HCT116 (cell line): ENCODE measurements around the gene CPTP.

ENCODE experiments used
- ATF3 ChIP-seq: IDR thresholded peaks from 2 replicates; pipeline ENCODE4 v1.6.1; 2012
- CEBPB ChIP-seq: IDR thresholded peaks from 2 replicates; pipeline ENCODE4 v1.6.1; 2012; ENCODE audit warnings: low read depth
- CTCF ChIP-seq, 3 experiments: fragments of 200-600 bp in 1 of 3; sonication (generic) in 1 of 3; IDR thresholded peaks in 2 of 3; conservative IDR thresholded peaks in 1 of 3; 2 replicates each; pipeline ENCODE4 v1.5.1; 2012 to 2017; ENCODE audit warnings: low read depth in 2 of 3, low read length in 2 of 3, antibody characterized with exemption in 1 of 3, borderline replicate concordance in 1 of 3, control low read depth in 1 of 3, mild to moderate bottlenecking in 1 of 3, mixed read lengths in 1 of 3, mixed run types in 1 of 3, moderate library complexity in 1 of 3; ENCODE audit not compliant: insufficient read depth in 1 of 3
- EZH2 ChIP-seq: fragments of 200-600 bp; sonication (generic); IDR thresholded peaks from 2 replicates; pipeline ENCODE4 v1.6.1; 2017; ENCODE audit warnings: antibody characterized with exemption, mixed run types
- EZH2phosphoT487 ChIP-seq: fragments of 200-600 bp; IDR thresholded peaks from 2 replicates; pipeline ENCODE4 v1.6.1; 2018; ENCODE audit warnings: antibody characterized with exemption, borderline replicate concordance
- FOSL1 ChIP-seq: IDR thresholded peaks from 2 replicates; pipeline ENCODE4 v1.6.1; 2012; ENCODE audit warnings: low read depth
- MAX ChIP-seq: IDR thresholded peaks from 2 replicates; pipeline ENCODE4 v1.6.1; 2012
- POLR2A ChIP-seq: IDR thresholded peaks from 2 replicates; pipeline ENCODE4 v1.7.0; 2011; ENCODE audit warnings: borderline replicate concordance; ENCODE audit not compliant: insufficient read depth, insufficient read length; ENCODE audit errors: extremely low read depth
- POLR2AphosphoS5 ChIP-seq: IDR thresholded peaks from 2 replicates; pipeline ENCODE4 v1.6.1; 2011; ENCODE audit warnings: mild to moderate bottlenecking, low read depth, low read length, moderate library complexity
- REST ChIP-seq: IDR thresholded peaks from 2 replicates; pipeline ENCODE4 v1.6.1; 2012; ENCODE audit warnings: low read depth
- ZBTB33 ChIP-seq: IDR thresholded peaks from 2 replicates; pipeline ENCODE4 v1.6.1; 2011; ENCODE audit warnings: mild to moderate bottlenecking, low read length, moderate library complexity; ENCODE audit not compliant: insufficient replicate concordance; ENCODE audit errors: extremely low read depth
- ZFX ChIP-seq: fragments of 450-650 bp; IDR thresholded peaks from 2 replicates; pipeline ENCODE4 v1.6.1; 2017

- TF ChIP-seq FOSL1 (no peak), CTCF (IDR thresholded peaks at IDR 0.05 in 2 of 3, conservative IDR thresholded peaks at IDR 0.05 in 1 of 3; ENCODE audit: borderline replicate concordance in 1 of 3, insufficient read depth in 1 of 3, low read depth in 2 of 3, low read length in 2 of 3) (no peak), POLR2A (no peak), EZH2 (no peak), ATF3 (no peak), CEBPB (no peak), REST (no peak), MAX (no peak), ZBTB33 (no peak), POLR2AphosphoS5 (no peak), ZFX (no peak), EZH2phosphoT487 (no peak)
These were observed 32.3 kb downstream of the CPTP start for GRCh38 chr1:1356796-1357401.
